IMR-90 (cell line): ENCODE results near the gene HPRT1. TPM values are rescaled to one million over a fixed set of nuclear protein-coding genes. Genes with fewer than 3 reads are reported as not detected.

Experiments used
- ATAC-seq: fragments of 200-7000 bp; cut with Tn5 transposase; 2 replicates; pipeline ENCODE4 v1.9.1; 2020; ENCODE audit warnings: low read depth, mild to moderate bottlenecking, moderate library complexity
- BruUV-seq: library from RNA; stranded (reverse); fragments of 400-500 nt; replicated peaks from 2 replicates; lab custom pipeline; 2021; lab: Mats Ljungman, UMichigan
- CTCF ChIA-PET: fragments of 300-600 bp; formaldehyde crosslinking; extraction: SDS; loops from one replicate; lab custom pipeline; 2021; ENCODE audit warnings: antibody characterized with exemption; lab: Yijun Ruan, JAX
- POLR2A ChIA-PET: fragments of 300-600 bp; sonication (Branson Sonifier 250); formaldehyde crosslinking; loops from one replicate; lab custom pipeline; 2022; ENCODE audit warnings: antibody characterized with exemption; ENCODE audit not compliant: unreplicated experiment; lab: Charles Lee
- DNase-seq: peaks from one replicate; pipeline ENCODE4 v3.0.0; 2013
- H2AFZ ChIP-seq: replicated peaks from 2 replicates; pipeline ENCODE3; 2013; ENCODE audit warnings: low read length, mild to moderate bottlenecking; ENCODE audit not compliant: poor library complexity
- H2AK5ac ChIP-seq: 2 replicates; pipeline ENCODE4 v1.6.1; 2013; ENCODE audit warnings: low read depth, low read length, inconsistent platforms
- H2AK9ac ChIP-seq: replicated peaks from 2 replicates; pipeline ENCODE3; 2013; ENCODE audit warnings: mild to moderate bottlenecking, low read depth, low read length, moderate library complexity; ENCODE audit not compliant: poor library complexity
- H2BK120ac ChIP-seq: 2 replicates; pipeline ENCODE4 v1.6.1; 2013; ENCODE audit warnings: low read depth, low read length, inconsistent platforms
- H2BK15ac ChIP-seq: 3 replicates; pipeline ENCODE4 v1.6.1; 2013; ENCODE audit warnings: low read depth, low read length, inconsistent platforms
- H2BK20ac ChIP-seq: 2 replicates; pipeline ENCODE4 v1.6.1; 2013; ENCODE audit warnings: low read depth, mild to moderate bottlenecking, inconsistent platforms, low read length, moderate library complexity
- H2BK5ac ChIP-seq: 2 replicates; pipeline ENCODE4 v1.6.1; 2013; ENCODE audit warnings: mild to moderate bottlenecking, low read depth, low read length, inconsistent platforms; ENCODE audit not compliant: poor library complexity, severe bottlenecking
- H3K14ac ChIP-seq: replicated peaks from 2 replicates; pipeline ENCODE4 v1.6.1; 2013; ENCODE audit warnings: low read depth, low read length, inconsistent platforms
- H3K18ac ChIP-seq: 2 replicates; pipeline ENCODE4 v1.6.1; 2013; ENCODE audit warnings: low read depth, low read length, control low read depth
- H3K23ac ChIP-seq: 2 replicates; pipeline ENCODE4 v1.6.1; 2013; ENCODE audit warnings: low read depth, low read length, inconsistent platforms
- H3K27ac ChIP-seq: 2 replicates; pipeline ENCODE4 v1.5.1; 2013; ENCODE audit warnings: mild to moderate bottlenecking, control low read depth, low read length; ENCODE audit not compliant: insufficient read depth
- H3K27me3 ChIP-seq: 2 replicates; pipeline ENCODE4 v1.6.1; 2013; ENCODE audit warnings: low read length; ENCODE audit not compliant: control insufficient read depth, insufficient read depth
- H3K36me3 ChIP-seq: 2 replicates; pipeline ENCODE4 v1.6.1; 2013; ENCODE audit warnings: low read length, mixed read lengths; ENCODE audit not compliant: control insufficient read depth, insufficient read depth
- H3K4ac ChIP-seq: 2 replicates; pipeline ENCODE4 v1.6.1; 2013; ENCODE audit warnings: low read depth, low read length, inconsistent platforms
- H3K4me1 ChIP-seq: 2 replicates; pipeline ENCODE4 v1.6.1; 2013; ENCODE audit warnings: low read length, mixed read lengths; ENCODE audit not compliant: control insufficient read depth, insufficient read depth
- H3K4me2 ChIP-seq: 2 replicates; pipeline ENCODE4 v1.6.1; 2013; ENCODE audit warnings: low read depth, mild to moderate bottlenecking, control low read depth, low read length, moderate library complexity
- H3K4me3 ChIP-seq: 2 replicates; pipeline ENCODE4 v1.5.1; 2013; ENCODE audit warnings: low read depth, mild to moderate bottlenecking, control low read depth, low read length, moderate library complexity; ENCODE audit not compliant: insufficient read depth
- H3K56ac ChIP-seq: 2 replicates; pipeline ENCODE4 v1.6.1; 2013; ENCODE audit warnings: low read length, inconsistent platforms; ENCODE audit not compliant: insufficient read depth; ENCODE audit errors: extremely low read depth
- H3K79me1 ChIP-seq, 2 experiments: 2 replicates each; pipeline ENCODE4 v1.6.1; 2013; ENCODE audit warnings: low read length in 2 of 2, inconsistent platforms in 1 of 2, low read depth in 1 of 2
- H3K9ac ChIP-seq: 2 replicates; pipeline ENCODE4 v1.6.1; 2013; ENCODE audit warnings: low read depth, low read length, control low read depth
- H3K9me1 ChIP-seq: 2 replicates; pipeline ENCODE4 v1.6.1; 2013; ENCODE audit warnings: low read length, inconsistent platforms; ENCODE audit not compliant: insufficient read depth
- H3K9me3 ChIP-seq: 2 replicates; pipeline ENCODE4 v1.6.1; 2013; ENCODE audit warnings: low read length; ENCODE audit not compliant: control insufficient read depth, insufficient read depth
- H4K20me1 ChIP-seq: 2 replicates; pipeline ENCODE4 v1.6.1; 2013; ENCODE audit warnings: low read length, inconsistent platforms; ENCODE audit not compliant: insufficient read depth
- H4K5ac ChIP-seq: 2 replicates; pipeline ENCODE4 v1.6.1; 2013; ENCODE audit warnings: mild to moderate bottlenecking, low read depth, low read length, control low read depth
- H4K8ac ChIP-seq, 2 experiments: 2 replicates each; pipeline ENCODE4 v1.6.1; 2013; ENCODE audit warnings: low read depth in 2 of 2, low read length in 2 of 2, control low read depth in 1 of 2, inconsistent platforms in 1 of 2
- H4K91ac ChIP-seq: 2 replicates; pipeline ENCODE4 v1.6.1; 2013; ENCODE audit warnings: low read depth, low read length, inconsistent platforms; ENCODE audit not compliant: insufficient read depth
- BHLHE40 ChIP-seq: fragments of 150-350 bp; IDR thresholded peaks from 2 replicates; pipeline ENCODE4 v1.6.1; 2016; ENCODE audit warnings: mild to moderate bottlenecking, low read depth, low read length
- CEBPB ChIP-seq: IDR thresholded peaks from 2 replicates; pipeline ENCODE4 v1.6.1; 2012; ENCODE audit warnings: low read depth, low read length, improper control_type of control experiment
- CHD1 ChIP-seq: IDR thresholded peaks from 2 replicates; pipeline ENCODE4 v1.6.1; 2012; ENCODE audit warnings: low read depth, low read length, improper control_type of control experiment
- CTCF ChIP-seq: conservative IDR thresholded peaks from 2 replicates; pipeline ENCODE4 v1.5.1; 2012; ENCODE audit warnings: mild to moderate bottlenecking, low read depth, low read length, improper control_type of control experiment
- ELK1 ChIP-seq: fragments of 150-350 bp; IDR thresholded peaks from 2 replicates; pipeline ENCODE4 v1.6.1; 2016; ENCODE audit warnings: low read depth, mild to moderate bottlenecking, low read length, moderate library complexity, borderline replicate concordance
- FOS ChIP-seq: fragments of 150-350 bp; IDR thresholded peaks from 2 replicates; pipeline ENCODE4 v1.6.1; 2016; ENCODE audit warnings: low read depth, low read length
- MAFK ChIP-seq: IDR thresholded peaks from 2 replicates; pipeline ENCODE4 v1.6.1; 2012; ENCODE audit warnings: low read depth, low read length, improper control_type of control experiment
- MAZ ChIP-seq: IDR thresholded peaks from 2 replicates; pipeline ENCODE4 v1.6.1; 2012; ENCODE audit warnings: low read depth, mild to moderate bottlenecking, low read length, improper control_type of control experiment, moderate library complexity, borderline replicate concordance
- MXI1 ChIP-seq: IDR thresholded peaks from 2 replicates; pipeline ENCODE4 v1.6.1; 2012; ENCODE audit warnings: low read depth, mild to moderate bottlenecking, low read length, moderate library complexity, borderline replicate concordance
- NFE2L2 ChIP-seq: fragments of 150-350 bp; IDR thresholded peaks from 2 replicates; pipeline ENCODE4 v1.6.1; 2016; ENCODE audit warnings: low read depth, mild to moderate bottlenecking, low read length
- POLR2A ChIP-seq: IDR thresholded peaks from 2 replicates; pipeline ENCODE4 v1.6.1; 2012; ENCODE audit warnings: mild to moderate bottlenecking, low read depth, low read length
- RAD21 ChIP-seq: IDR thresholded peaks from 2 replicates; pipeline ENCODE4 v1.6.1; 2012; ENCODE audit warnings: low read length, improper control_type of control experiment
- RCOR1 ChIP-seq: IDR thresholded peaks from 2 replicates; pipeline ENCODE4 v1.6.1; 2012; ENCODE audit warnings: mild to moderate bottlenecking, low read length, improper control_type of control experiment; ENCODE audit not compliant: insufficient replicate concordance
- RFX5 ChIP-seq: IDR thresholded peaks from 2 replicates; pipeline ENCODE4 v1.8.0; 2012; ENCODE audit warnings: low read depth, mild to moderate bottlenecking, low read length, moderate library complexity
- SMC3 ChIP-seq: fragments of 150-350 bp; IDR thresholded peaks from 2 replicates; pipeline ENCODE4 v1.6.1; 2016; ENCODE audit warnings: low read depth, mild to moderate bottlenecking, antibody characterized with exemption, low read length, moderate library complexity
- USF2 ChIP-seq: fragments of 150-350 bp; IDR thresholded peaks from 2 replicates; pipeline ENCODE4 v1.6.1; 2017; ENCODE audit warnings: mild to moderate bottlenecking, antibody characterized with exemption, low read length, low read depth
- WGBS, 2 experiments: methylation state at CpG; one replicate each; pipeline versions ENCODE4 v1.1.5 to v1.1.7; 2013; ENCODE audit warnings: missing lambda C conversion rate in 2 of 2; ENCODE audit not compliant: insufficient read length in 1 of 2; ENCODE audit errors: extremely low coverage in 2 of 2; 5-methylcytosine and 5-hydroxymethylcytosine counted together
- dilution Hi-C: fragments of 300-500 bp; cut with HindIII; formaldehyde crosslinking; loops from one replicate; pipeline ENCODE4 v1.14.3; 2018; ENCODE audit warnings: low sequenced_read_pairs; ENCODE audit not compliant: unreplicated experiment
- in situ Hi-C: fragments of 300-500 bp; cut with MboI; formaldehyde crosslinking; loops from 3 replicates; pipeline ENCODE4 v1.14.3; 2019; ENCODE audit warnings: low sequenced_read_pairs, inconsistent platforms, mixed read lengths
- intact Hi-C: fragments of 100-400 bp; cut with micrococcal nuclease; formaldehyde crosslinking; loops from 2 replicates; pipeline ENCODE4 v1.10.0; 2022
- polyA plus RNA-seq, 3 experiments: library from polyadenylated mRNA; depleted of rRNA; stranded (reverse); fragments of >200 nt; gene quantifications; 2 replicates each; pipeline ENCODE4 v1.2.3, GENCODE V29; 2012; ENCODE audit warnings: low replicate concordance in 1 of 3
- total RNA-seq: library from RNA; depleted of rRNA; stranded (reverse); fragments of >200 nt; gene quantifications from 2 replicates; pipeline ENCODE4 v1.2.3, GENCODE V29; 2012

Gene HPRT1
- total and polyA plus RNA-seq, 2 of the 4 experiments (the other 2 are of a cell fraction), result 7.0 to 30.3 TPM

GRCh38 chrX:134528960-134529359, 69.0 kb downstream of the HPRT1 start:
- no peak overlapping the region for H2AK9ac ChIP-seq
- no peak overlapping the region for H3K4me2 ChIP-seq
- no peak overlapping the region; a peak in 1 of 4 replicates for H4K8ac ChIP-seq
- H4K91ac ChIP-seq, result 0 out of 2 replicates have a peak overlapping the region, but pooled peaks have one; percentile 6
- H2BK15ac ChIP-seq, result peak overlapping the region; percentile 35; the same call in 1 of the 3 replicates
- H4K20me1 ChIP-seq, result no peaks in the 10 kb centered on the region
- H3K27ac ChIP-seq, result no peak overlapping the region
- H4K5ac ChIP-seq, result peak overlapping the region; percentile 64; the same call in 1 of the 2 replicates
- no peak overlapping the region for H2BK20ac ChIP-seq
- H3K14ac ChIP-seq, result no peak overlapping the region
- no peak overlapping the region for H3K18ac ChIP-seq
- in situ Hi-C loops, result loop anchor here (10.0 kb wide), 1 partner anchor 226 kb away; no protein-coding TSS in a partner anchor
- H2AFZ ChIP-seq, result no peak overlapping the region
- H3K36me3 ChIP-seq, result no peaks in the 10 kb centered on the region
- peak overlapping the region; percentile 29 for H3K4ac ChIP-seq
- POLR2A ChIA-PET, result no interaction called here
- ATAC-seq (no peak), DNase-seq (no peak)
- BruUV-seq, result no TSS peak
- CTCF ChIA-PET, result no interaction called here
- no peak overlapping the region for H3K56ac ChIP-seq
- peaks cover 4% of the 10 kb centered on the region; the same call in 1 of the 2 replicates for H3K4me1 ChIP-seq
- no CpG with 5 or more reads among the region's 3 CpGs for WGBS, 2 experiments
- no peak for TF ChIP-seq RCOR1
- no peak for TF ChIP-seq RAD21
- TF ChIP-seq CHD1, result no peak
- no peak for TF ChIP-seq BHLHE40
- TF ChIP-seq CEBPB, result no peak
- TF ChIP-seq MAZ, result no peak
- no peak for TF ChIP-seq CTCF
- no peak for TF ChIP-seq NFE2L2
- no peak for TF ChIP-seq MXI1
- no peak for TF ChIP-seq ELK1
- TF ChIP-seq FOS, result no peak
- no peak for TF ChIP-seq POLR2A
- no peak for TF ChIP-seq MAFK
- no peak for TF ChIP-seq USF2
- no peak for TF ChIP-seq RFX5
- TF ChIP-seq SMC3, result no peak
- H3K4me3 ChIP-seq, result no peak overlapping the region
- no peaks in the 10 kb centered on the region for H3K79me1 ChIP-seq
- H3K23ac ChIP-seq, result no peak overlapping the region
- H3K9ac ChIP-seq, result no peak overlapping the region
- intact Hi-C loops, result no loop called here
- 0 out of 2 replicates have a peak overlapping the region, but pooled peaks have one; percentile 17 for H2BK120ac ChIP-seq
- no peaks in the 10 kb centered on the region; the same call in 1 of the 2 replicates for H3K9me1 ChIP-seq
- dilution Hi-C loops, result no loop called here
- H2AK5ac ChIP-seq, result 0 out of 2 replicates have a peak overlapping the region, but pooled peaks have one; percentile 8
- H2BK5ac ChIP-seq, result no peak overlapping the region
- no peaks in the 10 kb centered on the region for H3K27me3 ChIP-seq
- no peaks in the 10 kb centered on the region for H3K9me3 ChIP-seq
